ENCODE results near the gene SKAP1. TPM values are rescaled to one million over a fixed set of nuclear protein-coding genes. Genes with fewer than 3 reads are reported as not detected.

SKAP1 gene
- total and polyA plus RNA-seq, 9 donors: 0.30 to 6.0 (median 2.4) TPM; not detected in 1

GRCh38 chr17:48328457-48328856 lies 101.6 kb downstream of the SKAP1 start:
- H3K27ac ChIP-seq: no peak overlapping the region
- no peaks in the 10 kb centered on the region for H3K36me3 ChIP-seq
- intact Hi-C loops (cut with DNase I): no loop called here
- DNase-seq: no peak
- no peaks in the 10 kb centered on the region for H3K27me3 ChIP-seq
- H3K4me1 ChIP-seq (ENCODE audit: insufficient read depth): no peaks in the 10 kb centered on the region
- no peaks in the 10 kb centered on the region for H3K9me3 ChIP-seq
- WGBS, 3 donors: 32 to 52% (median 34%) methylated on average over 1 of the region's 1 CpG
- no peak for TF ChIP-seq EP300 (IDR thresholded peaks at IDR 0.05)
- no peak for TF ChIP-seq POLR2A (IDR thresholded peaks at IDR 0.05)
- H3K4me3 ChIP-seq: no peak overlapping the region

DNA sequence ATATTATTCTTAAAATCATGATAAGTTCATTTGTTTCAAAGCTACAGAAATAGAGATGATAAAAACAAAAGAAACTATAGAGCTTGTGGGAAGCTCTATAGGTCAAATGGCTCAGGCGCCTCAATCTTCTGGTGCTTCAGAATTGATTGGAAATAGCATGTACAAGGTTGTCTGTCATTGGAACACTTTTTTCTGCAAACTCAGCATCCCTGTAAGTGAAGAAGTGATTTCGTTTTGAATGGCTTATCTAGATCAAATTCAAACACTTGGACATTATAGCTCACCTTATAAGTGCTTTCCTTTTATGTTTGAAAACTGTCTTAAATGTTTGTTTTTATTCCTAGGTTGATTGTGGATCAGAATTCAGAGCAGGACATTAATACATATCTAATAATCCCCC lies 103.7 kb downstream of the SKAP1 start:
- Histone ChIP-seq H3K27ac (no peak overlapping the region), H3K9me3 (no peaks in the 10 kb centered on the region), H3K4me1 (ENCODE audit: insufficient read depth) (no peaks in the 10 kb centered on the region), H3K27me3 (no peaks in the 10 kb centered on the region), H3K4me3 (no peak overlapping the region), H3K36me3 (no peaks in the 10 kb centered on the region)
- intact Hi-C loops (cut with DNase I): no loop called here
- WGBS, 3 donors: 47 to 69% (median 51%) methylated on average over 2 of the region's 2 CpGs
- no peak for DNase-seq
- TF ChIP-seq CTCF (IDR thresholded peaks at IDR 0.05) (no peak), POLR2A (IDR thresholded peaks at IDR 0.05) (no peak), EP300 (IDR thresholded peaks at IDR 0.05) (no peak)

GRCh38 chr17:48322060-48322459 lies 108.0 kb downstream of the SKAP1 start:
- Histone ChIP-seq H3K27me3 (no peaks in the 10 kb centered on the region), H3K4me3 (no peak overlapping the region)
- intact Hi-C loops (cut with DNase I): no loop called here

GRCh38 chr17:48317732-48318131 lies 112.3 kb downstream of the SKAP1 start:
- TF ChIP-seq CTCF (IDR thresholded peaks at IDR 0.05): no peak
- TF ChIP-seq POLR2A (IDR thresholded peaks at IDR 0.05): no peak
- no peak for TF ChIP-seq EP300 (IDR thresholded peaks at IDR 0.05)
- H3K27me3 ChIP-seq: no peaks in the 10 kb centered on the region
- no peak overlapping the region for H3K27ac ChIP-seq
- WGBS, 3 donors: 92 to 99% (median 96%) methylated on average over 1 of the region's 1 CpG
- intact Hi-C loops (cut with DNase I): loop anchor here in 1 of 4 donors (5.0 kb wide), 1 partner anchor 45 kb away; no protein-coding TSS in a partner anchor
- H3K9me3 ChIP-seq: no peaks in the 10 kb centered on the region
- H3K4me1 ChIP-seq (ENCODE audit: insufficient read depth): no peaks in the 10 kb centered on the region
- H3K36me3 ChIP-seq: no peaks in the 10 kb centered on the region
- H3K4me3 ChIP-seq: no peak overlapping the region
- no peak for DNase-seq

More at GRCh38 chr17:48322060-48322459, 108.0 kb downstream of the SKAP1 start:
- no peaks in the 10 kb centered on the region for H3K4me1 ChIP-seq (ENCODE audit: insufficient read depth)
- DNase-seq: no peak
- no peak overlapping the region for H3K27ac ChIP-seq
- TF ChIP-seq CTCF (IDR thresholded peaks at IDR 0.05): no peak
- TF ChIP-seq EP300 (IDR thresholded peaks at IDR 0.05): no peak
- TF ChIP-seq POLR2A (IDR thresholded peaks at IDR 0.05): no peak
- H3K9me3 ChIP-seq: no peaks in the 10 kb centered on the region
- H3K36me3 ChIP-seq: no peaks in the 10 kb centered on the region

DNA sequence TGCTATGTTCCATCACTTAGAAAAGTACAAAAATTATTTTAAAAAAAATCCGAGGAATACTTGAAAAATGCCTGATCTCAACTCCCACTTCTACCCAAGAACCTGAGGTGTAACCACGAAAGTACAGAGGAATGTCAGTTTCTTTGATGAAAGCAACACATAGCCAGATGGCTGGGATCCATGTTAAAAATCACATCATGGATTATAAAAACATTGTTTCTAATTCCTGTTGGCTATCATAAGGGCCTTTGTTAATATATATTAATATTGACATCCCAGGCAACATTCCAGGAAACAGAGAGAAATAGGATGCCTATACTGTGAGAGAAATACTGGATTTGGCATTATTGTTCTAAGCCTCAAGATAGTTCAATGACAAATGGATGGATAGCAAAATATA lies 115.3 kb downstream of the SKAP1 start:
- DNase-seq: no peak
- intact Hi-C loops (cut with DNase I): loop anchor here in 1 of 4 donors (5.0 kb wide), 1 partner anchor 48 kb away; no protein-coding TSS in a partner anchor
- no peak overlapping the region for H3K27ac ChIP-seq
- TF ChIP-seq POLR2A (IDR thresholded peaks at IDR 0.05) (no peak), CTCF (IDR thresholded peaks at IDR 0.05) (no peak)
- H3K4me3 ChIP-seq: no peak overlapping the region
- no peaks in the 10 kb centered on the region for H3K36me3 ChIP-seq
- H3K27me3 ChIP-seq: no peaks in the 10 kb centered on the region
- 31 to 53% (median 35%) methylated on average over 2 of the region's 2 CpGs for WGBS, 3 donors
- no peaks in the 10 kb centered on the region for H3K9me3 ChIP-seq
- H3K4me1 ChIP-seq (ENCODE audit: insufficient read depth): no peaks in the 10 kb centered on the region

Measured in ovary (tissue), 9 donors.